SKM-1 treated with dmso at 0.1 percent for 144 hours (cell line): ENCODE data around the gene GUCA2B.
A peak's percentile ranks its signal among the peaks of the same experiment; 100 is the strongest.

Experiments used
- DNase-seq: peaks from one replicate; lab custom pipeline; 2025; ENCODE audit not compliant: unreplicated experiment; lab: John Stamatoyannopoulos, UW

GUCA2B gene

GRCh38 chr1:42165511-42166210 is 12.5 kb downstream of the GUCA2B start:
- DNase-seq, result no peak

DNA sequence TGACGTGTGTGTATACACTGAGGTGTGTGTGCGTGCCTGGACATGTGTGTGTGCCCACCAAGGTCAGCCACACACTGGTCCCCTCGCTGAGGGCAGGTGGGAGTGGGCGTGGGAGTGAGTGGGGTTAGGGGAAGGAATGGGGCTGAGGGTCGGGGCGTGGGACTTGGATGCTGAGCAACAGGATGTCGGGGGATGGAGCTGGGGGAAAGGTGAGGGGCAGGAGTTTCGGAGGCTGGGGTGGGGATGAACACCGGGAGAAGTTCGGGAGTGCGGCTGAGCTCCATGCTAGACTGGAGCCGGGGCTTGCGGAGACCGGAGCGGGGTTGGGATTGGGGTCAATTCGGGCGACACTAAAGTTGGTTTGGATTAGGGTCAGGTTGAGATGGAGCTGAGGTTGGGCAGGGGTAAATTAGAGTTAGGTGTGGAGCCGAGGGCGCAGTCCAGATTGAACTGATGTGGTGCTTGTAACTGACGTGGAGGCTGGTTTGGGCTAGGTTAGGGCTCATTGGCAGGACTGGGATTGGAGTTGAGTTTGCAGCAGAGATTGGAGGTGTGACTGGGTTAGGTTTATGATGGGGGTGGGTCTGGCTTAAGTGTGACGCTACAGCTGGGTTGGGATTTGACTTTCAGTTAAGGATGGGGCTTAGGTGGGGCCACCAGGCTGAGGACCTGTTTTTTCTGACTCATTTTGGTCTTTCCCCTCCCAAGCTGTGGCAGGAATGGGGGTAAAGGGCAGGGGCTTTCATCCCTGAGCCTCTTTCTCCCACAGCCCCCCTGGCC is 14.6 kb downstream of the GUCA2B start:
- no peak for DNase-seq

- no peak for DNase-seq
Measured at GRCh38 chr1:42168391-42168670, 15.1 kb downstream of the GUCA2B start.

- DNase-seq, result no peak
Measured at GRCh38 chr1:42168763-42169162, 15.6 kb downstream of the GUCA2B start.

- no peak for DNase-seq
Measured at GRCh38 chr1:42170779-42171621, 17.8 kb downstream of the GUCA2B start.

DNA sequence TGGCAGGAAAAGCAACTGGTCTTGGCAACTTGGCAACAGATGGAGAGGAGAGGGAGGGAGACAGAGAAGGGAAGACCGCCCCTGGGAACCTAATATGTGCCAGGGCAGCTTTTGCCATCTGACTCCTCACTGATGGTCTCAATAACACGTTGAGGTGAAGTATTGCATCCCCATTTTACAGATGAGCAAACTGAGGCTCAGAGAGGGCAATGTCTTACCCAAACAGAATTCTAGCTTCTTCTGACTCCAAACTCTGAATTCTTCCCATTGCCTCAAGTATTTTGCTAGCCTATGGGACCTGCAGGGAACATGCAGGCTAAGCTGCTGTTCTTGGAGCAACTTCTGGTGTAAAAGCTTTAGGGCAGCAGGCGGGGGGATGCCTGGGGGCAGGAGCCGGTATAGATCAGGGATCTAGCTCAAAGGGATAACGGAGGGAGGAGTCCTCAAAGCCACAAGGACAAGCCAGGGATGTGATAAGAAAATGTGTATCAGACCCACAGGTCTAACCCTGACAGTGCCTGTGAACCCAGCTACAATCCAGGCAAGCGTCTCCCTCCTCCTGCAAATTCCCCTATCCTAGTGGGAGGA is 18.6 kb downstream of the GUCA2B start:
- no peak for DNase-seq

- DNase-seq, result no peak
Measured at GRCh38 chr1:42172381-42173133, 19.3 kb downstream of the GUCA2B start.

DNA sequence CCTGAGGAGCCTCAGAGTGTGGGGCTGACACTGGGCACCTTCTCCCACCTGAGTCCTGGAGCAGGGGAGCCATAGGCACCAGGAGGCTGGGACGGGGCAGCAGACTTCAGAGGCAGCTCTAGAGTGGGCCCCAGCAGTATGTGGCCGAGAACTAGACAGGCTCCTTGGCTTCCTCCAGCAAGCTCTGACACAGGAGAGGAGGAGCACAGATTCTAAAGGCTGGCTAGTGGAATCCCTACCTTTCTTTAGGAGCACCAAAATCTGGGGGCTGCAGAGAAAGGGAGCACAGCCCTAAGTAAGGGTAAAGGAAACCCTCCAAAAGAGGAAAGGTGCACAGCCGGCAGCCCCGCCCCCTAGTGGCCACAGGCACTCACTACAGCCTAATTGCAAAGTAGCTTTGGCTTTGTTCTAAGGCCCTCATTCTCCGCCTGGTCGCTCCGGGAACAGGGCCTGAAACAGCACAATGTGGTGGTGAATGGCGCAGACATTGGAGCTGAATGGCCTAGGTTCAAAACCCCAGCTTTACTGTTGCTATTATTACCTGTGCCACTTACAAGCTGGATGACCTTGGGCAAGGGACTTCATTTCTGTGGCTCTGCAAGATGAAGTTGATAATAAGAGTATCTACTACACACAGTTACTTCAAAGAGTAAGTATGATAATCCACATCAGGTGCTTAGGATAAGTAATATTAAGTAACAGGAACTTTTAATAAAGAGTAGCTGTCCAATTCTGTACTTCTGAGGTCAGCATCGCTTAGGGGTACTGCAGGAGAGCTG is 20.1 kb downstream of the GUCA2B start:
- peak; percentile 71 for DNase-seq

DNA sequence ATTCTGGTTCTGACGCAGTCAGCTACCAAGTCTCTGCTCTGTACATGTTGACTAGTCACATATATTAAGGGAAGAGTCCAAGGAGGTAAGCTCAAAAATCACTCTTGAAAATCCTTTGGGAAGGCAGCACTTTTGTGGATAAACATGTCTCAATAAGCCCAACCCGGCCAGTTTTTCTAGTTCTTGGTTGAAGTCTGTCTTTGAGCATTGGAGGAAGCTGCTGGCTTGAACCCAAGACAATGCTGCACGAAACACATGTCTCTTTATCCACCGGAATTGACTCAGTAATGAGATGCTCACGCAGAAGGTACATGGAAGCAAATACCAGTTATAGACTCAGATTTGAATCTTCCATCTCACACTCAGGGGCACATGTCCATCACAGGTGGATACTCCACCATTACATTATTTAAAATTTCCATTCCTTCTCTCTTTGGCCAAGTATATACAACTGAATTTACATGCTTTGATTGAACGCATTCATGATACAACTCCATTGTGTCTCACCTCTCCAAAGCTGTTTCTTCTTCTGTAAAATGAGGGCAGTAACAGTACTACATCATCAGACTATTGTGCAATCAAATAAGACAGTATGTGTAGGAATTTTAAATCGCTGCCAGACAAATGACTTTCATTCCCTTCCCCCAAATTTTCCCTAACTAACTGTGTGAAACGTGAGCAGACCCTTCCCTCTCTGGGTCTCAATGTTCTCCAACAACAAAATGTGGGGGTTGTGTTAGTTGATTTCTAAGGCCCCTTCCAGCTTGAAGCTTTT is 20.9 kb downstream of the GUCA2B start:
- no peak for DNase-seq

DNA sequence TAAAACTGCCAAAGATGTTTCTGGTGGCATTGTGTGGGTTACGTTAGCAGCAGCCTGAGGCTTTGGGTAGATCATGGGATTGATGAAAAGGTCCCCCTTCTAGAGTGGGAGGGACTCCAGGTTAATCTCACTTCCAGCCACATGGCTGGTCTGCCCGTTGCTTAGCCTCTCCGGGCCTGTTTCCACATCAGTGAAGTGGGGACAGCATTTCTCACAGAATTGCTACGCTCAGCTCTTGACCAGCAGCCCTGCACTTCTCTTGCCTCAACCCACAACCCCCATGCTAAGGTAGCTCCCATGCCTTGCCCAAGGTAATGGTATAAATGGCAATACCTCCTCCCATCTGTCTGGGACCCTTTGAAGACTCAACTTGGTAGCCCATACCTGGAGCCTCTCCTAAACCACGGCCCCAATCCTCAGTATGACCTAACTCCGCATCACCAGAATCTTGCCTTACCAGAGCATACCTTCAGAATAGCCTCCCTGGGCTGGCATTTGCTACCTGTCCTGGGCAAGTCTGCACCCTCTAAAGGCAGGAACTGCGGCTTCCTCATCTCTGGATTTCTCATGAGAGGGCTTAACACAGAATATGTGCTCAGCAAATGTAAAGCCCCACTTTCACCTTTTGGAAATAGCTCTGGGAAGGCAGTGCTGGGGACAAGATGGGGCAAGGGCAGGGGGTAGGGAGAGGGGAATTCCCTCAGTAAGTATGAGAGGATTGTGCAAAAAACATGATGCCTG is 22.3 kb downstream of the GUCA2B start:
- DNase-seq, result no peak

- peak; percentile 19 for DNase-seq
Measured at GRCh38 chr1:42176902-42177519, 23.8 kb downstream of the GUCA2B start.

DNA sequence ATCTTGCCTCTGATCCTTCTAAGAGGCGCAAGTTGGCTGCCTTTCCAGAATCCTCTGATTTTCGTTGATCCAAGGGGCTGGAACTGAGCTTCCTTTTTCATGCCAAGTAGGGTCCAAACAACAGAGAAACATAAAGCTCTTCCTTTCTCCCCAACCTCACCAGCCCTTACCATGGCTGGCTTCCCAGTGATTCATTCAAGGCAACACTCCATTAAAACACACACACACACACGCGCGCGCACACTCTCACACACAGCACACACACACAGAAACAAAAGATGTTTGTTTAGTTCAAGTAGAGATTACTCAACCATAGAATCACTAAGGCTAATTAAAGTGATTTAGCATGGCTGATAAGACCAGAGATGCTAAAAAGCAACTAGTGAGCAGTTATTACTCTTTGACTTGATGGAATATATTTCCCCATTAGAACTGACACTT is 24.4 kb downstream of the GUCA2B start:
- DNase-seq, result no peak

DNA sequence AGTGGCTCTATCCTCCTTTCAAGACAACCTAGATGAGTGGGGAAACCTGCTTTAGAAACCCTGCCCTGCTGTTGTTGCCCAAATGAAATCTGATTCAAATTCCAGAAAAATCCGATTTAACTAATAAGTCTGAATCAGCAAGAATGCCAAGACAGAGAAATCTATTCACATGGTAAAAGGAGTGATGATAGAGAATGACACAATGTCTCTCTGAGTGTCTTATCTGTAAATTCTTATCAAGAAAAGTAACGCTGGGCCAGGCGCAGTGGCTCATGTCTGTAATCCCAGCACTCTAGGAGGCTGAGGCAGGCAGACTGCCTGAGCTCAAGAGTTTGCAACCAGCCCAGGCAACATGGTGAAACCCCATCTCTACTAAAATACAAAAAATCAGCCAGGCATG is 25.0 kb downstream of the GUCA2B start:
- no peak for DNase-seq

GRCh38 chr1:42179275-42179674 is 26.1 kb downstream of the GUCA2B start:
- DNase-seq, result no peak

- no peak for DNase-seq
Measured at GRCh38 chr1:42179900-42180329, 26.7 kb downstream of the GUCA2B start.

DNA sequence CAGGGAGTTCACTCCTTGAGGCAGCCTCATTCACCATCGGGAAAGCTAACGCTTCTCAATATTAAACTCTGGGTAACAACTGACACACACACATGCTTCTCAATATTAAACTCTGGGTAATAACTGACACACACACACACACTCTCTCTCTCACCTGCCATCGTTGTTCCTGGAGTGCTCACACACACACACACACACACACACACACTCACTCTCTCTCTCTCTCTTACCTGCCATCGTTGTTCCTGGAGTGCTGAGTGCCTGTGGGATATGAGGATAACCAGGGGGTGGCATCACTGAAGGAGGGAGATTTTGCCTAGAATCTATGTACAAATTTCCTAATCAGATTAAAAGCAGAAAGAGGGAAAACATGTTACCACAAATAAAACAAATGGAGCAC is 28.5 kb downstream of the GUCA2B start:
- no peak for DNase-seq

DNA sequence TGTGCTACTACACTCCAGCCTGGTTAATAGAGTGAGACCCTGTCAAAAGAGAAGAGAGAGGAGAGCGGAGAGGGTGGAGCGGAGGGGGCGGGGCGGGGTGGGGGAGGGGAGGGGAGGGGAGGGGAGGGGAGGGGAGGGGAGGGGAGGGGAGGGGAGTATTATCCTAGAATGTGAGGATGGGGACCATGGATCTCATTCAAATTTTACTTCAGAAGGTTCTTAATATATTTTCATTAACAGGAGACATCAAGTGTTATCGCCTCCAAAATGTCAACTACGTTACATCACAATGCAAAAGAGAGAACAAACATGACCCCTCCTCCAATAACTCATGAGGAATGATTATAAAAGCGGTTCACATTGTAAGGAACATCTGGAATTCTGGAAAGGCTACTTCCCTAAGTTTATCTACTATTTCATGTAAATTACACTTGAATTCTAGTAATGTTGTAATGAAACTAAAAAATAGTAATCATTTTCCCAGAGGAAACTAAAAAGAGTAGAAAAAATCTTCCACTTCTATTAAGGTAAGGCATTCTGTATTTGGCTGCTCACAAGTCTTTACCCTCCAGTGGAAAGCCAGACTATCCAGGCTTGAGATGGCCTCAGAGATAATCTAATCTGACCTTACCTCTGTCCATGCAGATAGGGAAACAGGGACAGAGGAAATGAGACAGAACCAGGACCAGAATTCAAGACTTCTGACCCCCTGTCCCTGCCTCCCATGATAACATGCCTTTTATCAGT is 30.2 kb downstream of the GUCA2B start:
- DNase-seq, result no peak

GRCh38 chr1:42183957-42184268 is 30.7 kb downstream of the GUCA2B start:
- DNase-seq, result no peak
